NCI-H510A treated with DMSO at 0.1 percent for 48 hours (cell line): ENCODE results near the gene PLPPR3.
"Not testable (repeated sequence)": the region's sequence is repeated elsewhere in the genome, so short reads cannot be mapped to it uniquely, and the experiment has no call there.

ENCODE experiments used
- DNase-seq: peaks from one replicate; lab custom pipeline; 2025; lab: John Stamatoyannopoulos, UW

Gene PLPPR3

DNA sequence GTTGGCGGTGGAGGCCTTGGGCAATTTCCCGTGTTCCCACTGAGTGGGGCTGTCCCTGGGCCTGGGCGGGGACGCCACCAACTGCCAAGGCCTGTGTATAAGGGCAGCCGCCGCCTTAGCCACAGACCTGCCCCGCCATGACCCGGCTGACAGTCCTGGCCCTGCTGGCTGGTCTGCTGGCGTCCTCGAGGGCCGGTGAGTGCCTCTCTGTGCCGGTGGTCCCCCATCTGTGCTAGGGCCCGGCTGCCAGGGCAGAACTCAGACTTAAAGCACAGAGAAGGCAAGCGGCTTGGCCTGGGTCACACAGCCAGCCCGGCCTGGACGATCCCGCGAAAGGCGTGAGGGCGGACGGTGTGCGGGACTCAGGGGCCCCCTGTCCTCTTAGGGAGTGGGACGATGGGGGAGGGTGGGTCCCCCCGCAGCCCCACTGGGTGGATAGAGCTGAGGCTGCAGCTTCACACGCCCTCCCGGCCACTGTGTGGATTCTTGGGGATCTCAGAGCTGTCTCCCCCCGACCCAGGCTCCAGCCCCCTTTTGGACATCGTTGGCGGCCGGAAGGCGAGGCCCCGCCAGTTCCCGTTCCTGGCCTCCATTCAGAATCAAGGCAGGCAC, 6.1 kb upstream of the PLPPR3 start, which contains the start of gene AZU1:
Gene AZU1, plus strand, starts transcription at position 128 of the 612 bp plus-strand sequence. Its CDS starts 10 bp downstream, at position 138.
- DNase-seq = no peak

DNA sequence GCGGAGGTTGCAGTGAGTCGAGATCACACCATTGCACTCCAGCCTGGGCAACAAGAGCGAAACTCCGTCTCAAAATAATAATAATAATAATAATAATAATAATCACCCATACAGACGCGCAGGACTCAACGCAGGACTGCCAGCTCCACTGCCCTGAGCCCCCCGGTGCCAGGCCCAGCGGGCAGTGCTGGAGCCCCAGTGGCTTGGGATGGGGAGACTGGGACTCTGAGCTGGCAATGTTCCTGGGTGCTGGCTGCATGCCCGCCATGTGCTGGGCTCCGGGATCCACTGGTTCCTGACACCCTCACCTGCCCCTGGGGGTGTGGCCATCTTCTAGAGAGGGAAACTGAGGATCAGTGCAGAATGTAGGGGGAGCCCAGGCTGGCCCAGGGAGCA, 5.6 kb upstream of the PLPPR3 start:
- no peak for DNase-seq

DNA sequence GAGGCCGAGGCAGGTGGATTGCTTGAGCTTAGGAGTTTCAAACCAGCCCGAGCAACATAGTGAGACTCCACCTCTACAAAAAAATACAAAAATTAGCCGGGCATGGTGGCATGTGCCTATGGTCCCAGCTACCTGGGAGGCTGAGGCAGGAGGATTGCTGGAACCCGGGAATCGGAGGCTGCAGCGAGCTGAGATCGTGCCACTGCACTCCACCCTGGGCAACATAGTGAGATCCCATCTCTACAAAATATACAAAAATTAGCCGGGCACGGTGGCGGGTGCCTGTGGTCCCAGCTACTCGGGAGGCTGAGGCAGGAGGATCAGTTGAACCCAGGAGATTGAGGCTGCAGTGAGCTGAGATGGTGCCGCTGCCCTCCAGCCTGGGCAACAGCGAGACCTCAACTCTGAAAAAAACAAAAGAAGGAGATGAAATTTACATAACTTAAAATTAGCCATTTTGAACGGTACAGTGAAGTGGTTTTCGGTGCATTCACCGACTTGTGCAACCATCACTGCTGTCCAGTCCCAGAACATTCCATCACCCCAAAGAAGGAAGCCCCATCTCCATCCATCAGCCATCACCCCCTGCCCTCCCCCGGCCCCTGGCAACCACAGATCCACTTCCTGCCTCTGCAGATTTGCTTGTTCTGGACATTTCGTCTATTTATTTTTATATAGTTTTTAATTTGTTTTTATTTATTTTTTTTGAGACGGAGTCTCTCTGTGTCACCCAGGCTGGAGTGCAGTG, 4.3 kb upstream of the PLPPR3 start:
- no peak for DNase-seq

DNA sequence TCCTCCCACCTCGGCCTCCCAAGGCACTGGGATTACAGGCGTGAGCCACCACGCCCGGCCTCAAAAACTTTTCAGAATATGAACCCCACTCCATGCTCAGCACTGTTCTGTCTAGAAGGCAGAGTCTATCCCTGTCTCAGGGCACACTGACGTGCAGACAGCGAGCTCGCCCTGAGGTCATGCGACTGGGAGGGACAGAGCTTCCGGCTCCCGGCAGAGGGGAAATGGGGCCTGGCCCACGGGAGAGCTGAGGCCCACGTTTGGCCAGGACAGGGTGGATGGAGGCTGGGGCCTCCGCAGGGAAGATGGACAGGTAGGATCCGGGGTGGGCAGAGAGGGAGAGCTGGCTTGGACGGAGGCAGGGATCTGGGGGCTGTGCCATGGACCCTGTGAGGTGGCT, 3.1 kb upstream of the PLPPR3 start:
- DNase-seq = no peak

DNA sequence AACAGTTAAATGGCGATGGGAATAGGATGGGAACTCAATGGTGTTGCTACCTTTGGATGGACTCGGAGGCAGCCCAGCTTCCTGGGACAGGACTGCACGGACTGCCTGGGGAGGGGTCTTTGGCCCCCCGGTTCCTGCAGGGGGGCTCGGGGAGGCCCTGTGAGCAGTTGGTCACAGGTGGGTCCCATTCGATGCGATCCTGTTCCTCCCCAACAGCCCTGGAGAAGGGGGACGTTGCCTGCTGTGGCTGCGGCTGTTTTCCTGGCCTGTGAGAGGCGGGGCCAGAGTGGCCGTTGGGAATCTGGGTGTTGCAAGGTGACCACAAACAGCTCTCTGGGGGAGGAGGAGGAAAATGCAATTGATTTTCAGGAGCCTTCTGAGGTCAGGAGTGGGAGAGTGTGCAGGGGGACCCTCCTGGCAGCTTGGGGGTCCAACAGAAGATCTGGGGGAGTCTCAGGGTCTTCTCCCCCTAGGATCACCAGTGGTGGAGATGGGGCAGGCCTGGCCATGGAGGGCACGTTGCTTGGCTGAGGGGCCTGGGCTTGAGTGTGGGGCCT, 1.9 kb upstream of the PLPPR3 start:
- DNase-seq = no peak

DNA sequence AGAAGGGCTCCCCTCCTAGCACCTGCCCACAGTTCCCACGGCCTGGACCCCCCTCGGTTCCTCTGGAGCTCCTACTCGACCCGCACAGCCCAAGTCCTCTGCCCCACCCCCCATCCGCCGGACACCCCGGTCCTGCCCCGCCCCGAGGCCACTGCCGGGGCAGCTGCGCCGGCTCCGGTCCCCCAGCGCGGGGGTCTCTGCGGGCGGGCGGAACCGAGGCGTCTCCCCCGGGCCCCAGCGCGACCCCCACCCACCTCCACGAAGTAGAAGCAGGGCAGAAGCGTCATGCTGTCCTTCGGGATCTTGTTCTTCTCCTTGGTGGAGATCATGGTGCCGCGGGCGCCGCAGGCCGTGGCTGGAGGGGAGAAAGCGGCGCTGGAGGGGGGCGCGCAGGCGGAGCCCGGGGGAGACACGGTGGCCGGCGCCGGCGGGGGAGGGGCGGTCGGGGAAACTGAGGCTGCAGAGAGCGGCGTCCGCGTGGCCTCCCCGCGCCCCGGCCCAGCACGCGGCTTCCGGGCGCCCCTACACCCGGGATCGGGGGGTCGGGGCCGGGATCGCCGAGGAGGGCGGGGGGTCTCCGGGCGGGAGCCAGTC, 427 bp downstream of the PLPPR3 start:
- no peak for DNase-seq

DNA sequence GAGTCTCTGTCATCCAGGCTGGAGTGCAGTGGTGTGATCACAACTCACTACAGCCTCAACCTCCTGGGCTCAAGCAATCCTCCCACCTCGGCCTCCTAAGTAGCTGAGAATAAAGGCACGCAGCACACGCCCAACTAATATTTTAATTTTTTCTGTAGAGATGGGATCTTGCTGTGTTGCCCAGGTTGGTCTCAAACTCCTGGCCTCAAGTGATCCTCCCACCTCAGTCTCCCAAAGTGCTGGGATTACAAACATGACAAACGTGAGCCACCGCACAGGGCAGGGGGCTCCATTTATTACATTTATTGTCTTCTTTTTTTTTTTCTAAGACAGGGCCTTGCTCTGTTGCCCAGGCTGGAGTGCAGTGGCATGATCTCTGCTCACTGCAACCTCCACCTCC, 1.5 kb downstream of the PLPPR3 start:
- not testable (repeated sequence) for DNase-seq

DNA sequence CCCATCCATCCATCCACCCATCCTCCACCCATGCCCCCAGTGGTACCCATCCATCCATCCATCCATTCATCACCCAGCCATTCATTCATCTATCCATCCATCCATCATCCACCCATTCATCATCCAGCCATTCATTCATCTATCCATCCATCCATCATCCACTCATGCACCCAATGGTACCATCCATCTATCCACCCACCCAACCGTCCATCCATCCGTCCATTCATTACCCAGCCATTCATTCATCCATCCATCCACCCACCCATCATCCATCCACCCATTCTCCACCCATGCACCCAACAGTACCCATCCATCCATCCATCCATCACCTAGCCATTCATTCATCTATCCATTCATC, 5.3 kb downstream of the PLPPR3 start:
- DNase-seq = no peak

DNA sequence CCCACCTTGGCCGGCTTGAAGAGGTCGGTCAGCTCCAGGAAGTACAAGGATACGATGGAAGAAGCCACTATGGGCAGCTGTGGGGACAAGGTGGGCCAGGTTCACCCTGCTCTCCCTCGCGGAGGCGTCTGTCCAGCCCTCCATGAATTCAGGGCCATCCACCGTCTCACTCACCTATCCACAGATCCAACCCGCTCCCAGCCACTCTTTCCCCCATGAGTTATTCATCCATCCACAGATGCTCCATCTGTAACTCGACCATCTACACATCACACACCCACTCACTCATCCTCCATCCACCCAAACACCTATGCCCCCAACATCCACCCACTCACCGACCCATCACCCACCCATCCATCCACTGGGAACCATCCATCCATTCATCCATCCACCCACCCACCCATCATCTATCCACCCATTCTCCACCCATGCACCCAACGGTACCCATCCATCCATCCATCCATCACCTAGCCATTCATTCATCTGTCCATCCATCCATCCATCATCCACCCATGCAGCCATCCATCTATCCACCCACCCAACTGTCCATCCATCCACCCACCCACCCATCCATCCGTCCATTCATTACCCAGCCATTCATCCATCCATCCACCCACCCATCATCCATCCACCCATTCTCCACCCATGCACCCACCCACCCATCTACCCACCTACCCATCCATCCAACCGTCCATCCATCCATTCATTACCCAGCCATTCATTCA, 5.8 kb downstream of the PLPPR3 start:
- DNase-seq = no peak

DNA sequence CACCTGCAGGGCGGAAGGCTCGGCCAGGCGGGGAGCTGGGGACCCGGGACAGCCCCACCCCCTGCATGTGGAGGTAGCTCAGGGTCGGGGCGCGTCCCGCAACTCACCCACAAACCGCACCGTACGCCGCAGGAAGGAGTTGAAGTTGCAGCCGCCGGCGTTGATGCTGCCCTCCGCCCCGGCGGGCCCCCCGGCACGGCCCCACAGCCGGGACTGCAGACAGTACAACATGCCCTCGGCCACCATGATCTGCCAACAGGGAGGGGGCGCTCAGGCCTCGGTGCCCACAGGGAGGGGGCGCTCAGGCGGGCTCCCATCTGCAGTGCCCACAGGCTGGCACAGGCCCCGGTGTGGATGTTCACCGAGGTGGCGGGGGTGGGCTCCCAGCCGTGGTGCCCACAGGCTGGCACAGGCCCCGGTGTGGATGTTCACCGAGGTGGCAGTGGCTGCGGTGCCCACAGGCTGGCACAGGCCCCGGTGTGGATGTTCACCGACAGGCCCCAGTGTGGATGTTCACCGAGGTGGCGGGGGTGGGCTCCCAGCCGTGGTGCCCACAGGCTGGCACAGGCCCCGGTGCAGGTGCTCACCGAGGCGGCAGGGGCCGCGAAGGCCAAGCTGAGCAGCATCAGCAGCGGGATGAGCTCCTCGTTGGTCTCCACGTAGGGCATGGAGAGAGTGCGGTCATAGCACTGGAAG, 6.5 kb downstream of the PLPPR3 start:
- no peak for DNase-seq

DNA sequence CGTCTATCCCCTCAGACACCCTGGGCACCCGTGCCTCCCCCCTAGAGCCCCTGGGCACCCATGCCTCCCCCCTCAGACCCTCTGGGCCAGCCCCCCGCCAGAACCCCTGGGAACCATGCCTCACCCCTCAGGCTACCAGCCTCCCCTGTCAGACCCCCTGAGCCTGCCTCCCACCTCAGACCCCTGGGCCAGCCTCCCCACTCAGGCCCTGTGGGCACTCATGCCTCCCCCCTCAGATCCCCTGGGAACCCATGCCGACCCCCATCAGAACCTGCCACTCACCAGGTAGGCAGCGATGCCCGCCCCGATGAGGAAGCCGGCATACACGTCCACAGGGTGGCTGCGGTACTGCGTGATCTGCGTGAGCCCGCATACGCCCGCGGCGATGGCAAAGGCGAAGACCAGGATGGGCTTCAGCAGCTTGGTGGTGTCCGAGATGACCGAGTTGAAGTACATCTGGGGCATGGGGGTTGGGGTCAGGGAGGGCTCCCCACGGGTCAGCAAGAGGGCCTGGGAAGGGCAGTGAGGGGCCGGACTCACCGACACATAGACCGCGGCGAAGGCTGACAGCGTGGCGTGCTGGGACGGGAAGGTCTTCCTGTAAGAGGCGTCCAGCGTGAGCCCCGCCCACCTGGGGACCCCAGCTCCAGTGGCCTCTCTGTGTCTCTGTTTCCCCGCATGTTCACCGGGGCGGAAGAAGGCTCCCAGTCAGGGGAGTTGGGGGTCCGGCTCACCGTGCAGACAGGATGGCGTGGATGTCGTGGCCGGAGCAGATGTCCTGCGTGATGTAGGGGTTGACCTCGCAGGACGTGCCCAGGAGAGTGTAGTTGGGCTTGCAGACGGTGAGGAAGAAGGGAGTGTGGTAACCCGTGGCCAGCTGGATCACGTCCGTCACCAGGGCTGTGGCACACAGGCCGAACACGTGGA, 7.3 kb downstream of the PLPPR3 start:
- no peak for DNase-seq

DNA sequence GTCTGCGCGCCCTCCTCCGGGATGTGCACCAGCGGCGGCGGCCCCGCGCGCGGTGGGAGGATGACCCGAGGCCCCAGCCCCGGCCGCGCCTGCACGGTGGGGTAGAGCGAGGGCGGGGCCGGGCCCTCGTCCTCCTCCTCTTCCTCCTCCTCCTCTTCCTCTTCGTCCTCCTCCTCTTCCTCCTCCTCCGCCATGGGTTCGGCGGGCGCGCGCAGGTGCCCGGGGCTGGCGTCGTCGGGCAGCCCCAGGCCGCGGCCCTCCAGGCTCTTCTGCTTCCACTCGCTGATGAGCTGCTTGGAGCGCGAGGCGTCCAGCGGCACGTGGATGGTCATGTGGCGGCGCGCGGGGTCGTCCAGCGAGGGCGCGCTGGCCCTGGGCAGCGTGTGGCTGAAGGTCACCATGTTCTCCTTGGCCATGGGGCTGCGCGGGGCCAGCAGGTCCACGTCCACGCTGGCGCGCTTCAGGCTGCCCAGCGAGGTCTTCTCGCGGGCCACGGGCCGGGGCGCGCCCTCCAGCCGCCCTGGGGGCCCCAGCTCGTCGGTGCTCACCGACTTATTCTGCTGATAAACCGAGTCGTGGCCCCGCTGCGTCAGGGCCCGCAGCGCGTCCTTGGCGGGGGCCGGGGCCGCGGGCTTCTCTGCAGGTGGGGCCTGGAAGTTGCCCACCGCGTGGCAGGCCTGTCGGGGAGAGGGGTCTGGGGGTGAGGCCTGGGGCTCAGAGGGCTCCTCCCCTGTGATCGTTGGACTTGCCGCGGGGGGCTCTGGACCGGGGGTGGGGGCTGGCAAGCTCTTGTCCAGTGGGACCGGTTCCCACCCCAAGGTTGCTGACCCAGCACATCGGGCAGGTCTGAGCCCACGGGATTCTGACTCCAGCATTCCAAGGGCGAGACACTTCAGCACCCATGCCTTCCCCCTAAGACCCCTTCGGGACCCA, 8.3 kb downstream of the PLPPR3 start:
- DNase-seq = no peak

DNA sequence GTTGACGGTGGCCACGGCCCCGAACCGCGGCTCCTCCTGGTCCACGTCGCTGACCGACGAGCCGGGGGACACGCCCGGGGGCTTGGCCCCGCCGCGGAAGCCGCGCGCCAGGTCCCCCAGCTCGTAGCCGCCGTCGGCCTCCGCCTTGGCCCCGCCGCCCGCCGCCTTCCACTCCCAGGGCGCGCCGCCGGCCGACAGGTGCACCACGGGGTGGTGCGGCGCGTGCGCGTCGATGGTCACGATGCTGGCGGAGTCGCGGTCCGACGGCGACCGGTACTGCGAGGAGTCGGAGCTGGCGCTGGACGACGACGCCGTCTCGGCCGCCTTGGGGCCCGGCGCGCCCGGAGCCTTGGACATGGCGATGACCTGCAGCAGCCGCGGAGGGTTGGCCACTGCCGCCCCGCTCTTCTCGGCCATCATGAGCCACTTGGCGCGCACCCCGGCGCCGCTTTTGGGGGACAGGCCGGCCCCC, 9.0 kb downstream of the PLPPR3 start:
- no peak for DNase-seq

DNA sequence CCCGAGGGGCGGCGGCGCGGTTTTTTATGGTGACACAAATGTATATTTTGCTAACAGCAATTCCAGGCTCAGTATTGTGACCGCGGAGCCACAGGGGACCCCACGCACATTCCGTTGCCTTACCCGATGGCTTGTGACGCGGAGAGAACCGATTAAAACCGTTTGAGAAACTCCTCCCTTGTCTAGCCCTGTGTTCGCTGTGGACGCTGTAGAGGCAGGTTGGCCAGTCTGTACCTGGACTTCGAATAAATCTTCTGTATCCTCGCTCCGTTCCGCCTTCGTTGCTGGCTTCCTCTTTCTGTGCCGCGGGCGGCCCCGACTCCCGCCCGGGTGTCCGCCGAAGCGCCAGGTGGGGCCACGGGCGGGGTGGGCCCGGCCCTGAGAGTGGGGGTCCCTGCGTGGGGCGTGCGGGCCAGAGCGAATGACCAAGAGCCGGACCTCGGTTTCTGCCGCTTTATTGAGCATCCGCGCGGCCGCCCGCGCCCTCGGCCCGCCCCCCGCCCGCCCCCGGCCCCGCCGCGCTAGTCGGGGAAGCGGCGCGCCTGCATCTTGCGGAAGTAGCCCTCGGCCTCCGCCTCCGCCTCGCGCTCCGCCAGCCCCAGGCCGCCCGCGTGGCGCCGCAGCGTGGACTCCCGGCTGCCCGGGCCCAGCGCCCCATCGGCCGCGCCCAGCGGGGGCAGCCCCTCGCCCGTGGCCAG, 9.6 kb downstream of the PLPPR3 start:
- DNase-seq = no peak

DNA sequence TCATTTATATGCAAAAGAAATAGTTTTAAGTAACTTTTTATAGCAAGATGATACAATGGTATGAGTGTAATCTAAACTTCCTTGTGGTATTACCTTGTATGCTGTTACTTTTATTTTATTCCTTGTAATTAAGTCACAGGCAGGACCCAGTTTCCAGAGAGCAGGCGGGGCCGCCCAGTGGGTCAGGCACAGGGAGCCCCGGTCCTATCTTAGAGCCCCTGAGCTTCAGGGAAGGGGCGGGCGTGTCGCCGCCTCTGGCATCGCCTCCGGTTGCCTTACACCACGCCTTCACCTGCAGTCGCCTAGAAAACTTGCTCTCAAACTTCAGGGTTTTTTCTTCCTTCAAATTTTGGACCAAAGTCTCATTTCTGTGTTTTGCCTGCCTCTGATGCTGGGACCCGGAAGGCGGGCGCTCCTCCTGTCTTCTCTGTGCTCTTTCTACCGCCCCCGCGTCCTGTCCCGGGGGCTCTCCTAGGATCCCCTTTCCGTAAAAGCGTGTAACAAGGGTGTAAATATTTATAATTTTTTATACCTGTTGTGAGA, 10.2 kb downstream of the PLPPR3 start:
- no peak for DNase-seq

DNA sequence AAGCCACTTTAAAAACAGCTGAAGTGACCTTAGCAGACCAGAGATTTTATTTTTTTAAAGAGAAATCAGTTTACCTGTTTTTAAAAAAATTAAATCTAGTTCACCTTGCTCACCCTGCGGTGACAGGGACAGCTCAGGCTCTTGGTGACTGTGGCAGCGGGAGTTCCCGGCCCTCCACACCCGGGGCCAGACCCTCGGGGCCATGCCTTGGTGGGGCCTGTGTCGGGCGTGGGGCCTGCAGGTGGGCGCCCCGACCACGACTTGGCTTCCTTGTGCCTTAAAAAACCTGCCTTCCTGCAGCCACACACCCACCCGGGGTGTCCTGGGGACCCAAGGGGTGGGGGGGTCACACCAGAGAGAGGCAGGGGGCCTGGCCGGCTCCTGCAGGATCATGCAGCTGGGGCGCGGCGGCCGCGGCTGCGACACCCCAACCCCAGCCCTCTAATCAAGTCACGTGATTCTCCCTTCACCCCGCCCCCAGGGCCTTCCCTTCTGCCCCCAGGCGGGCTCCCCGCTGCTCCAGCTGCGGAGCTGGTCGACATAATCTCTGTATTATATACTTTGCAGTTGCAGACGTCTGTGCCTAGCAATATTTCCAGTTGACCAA, 10.8 kb downstream of the PLPPR3 start:
- no peak for DNase-seq

DNA sequence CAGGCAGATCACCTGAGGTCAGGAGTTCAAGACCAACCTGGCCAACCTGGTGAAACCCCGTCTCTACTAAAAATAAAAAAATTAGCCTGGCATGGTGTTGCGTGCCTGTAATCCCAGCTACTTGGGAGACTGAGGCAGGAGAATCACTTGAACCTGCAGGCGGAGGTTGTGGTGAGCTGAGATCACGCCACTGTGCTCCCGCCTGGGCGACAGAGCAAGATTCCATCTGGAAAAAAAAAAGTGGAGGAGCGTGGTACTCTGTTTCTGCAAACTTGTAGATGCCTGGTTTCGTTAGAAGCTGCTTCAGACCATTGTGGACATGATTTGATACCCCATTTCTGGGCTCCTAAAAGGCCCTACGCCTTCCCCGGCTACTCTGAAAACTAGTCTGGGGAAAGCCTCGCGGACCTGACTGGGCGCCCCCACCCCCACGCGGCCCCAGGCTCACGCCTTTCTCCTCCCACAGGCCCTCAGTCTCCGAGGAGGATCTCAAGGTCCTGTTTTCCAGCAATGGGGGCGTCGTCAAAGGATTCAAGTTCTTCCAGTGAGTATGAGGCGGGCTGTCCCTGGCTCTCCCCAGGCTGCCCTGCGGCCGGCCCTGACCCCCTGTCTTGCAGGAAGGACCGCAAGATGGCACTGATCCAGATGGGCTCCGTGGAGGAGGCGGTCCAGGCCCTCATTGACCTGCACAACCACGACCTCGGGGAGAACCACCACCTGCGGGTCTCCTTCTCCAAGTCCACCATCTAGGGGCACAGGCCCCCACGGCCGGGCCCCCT, 11.5 kb downstream of the PLPPR3 start:
- DNase-seq = no peak

DNA sequence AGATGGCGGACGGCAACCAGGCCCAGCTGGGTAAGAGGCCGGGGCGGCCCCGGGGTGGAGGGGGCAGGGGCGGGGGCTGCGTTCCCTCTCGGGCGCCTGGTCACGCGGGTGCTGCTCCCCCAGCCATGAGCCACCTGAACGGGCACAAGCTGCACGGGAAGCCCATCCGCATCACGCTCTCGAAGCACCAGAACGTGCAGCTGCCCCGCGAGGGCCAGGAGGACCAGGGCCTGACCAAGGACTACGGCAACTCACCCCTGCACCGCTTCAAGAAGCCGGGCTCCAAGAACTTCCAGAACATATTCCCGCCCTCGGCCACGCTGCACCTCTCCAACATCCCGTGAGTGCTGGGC, 13.4 kb downstream of the PLPPR3 start:
- DNase-seq = no peak
